Smooth muscle cell of the brain vasculature (primary cell): ENCODE data around the gene KCNB1.
"Not testable (repeated sequence)": the region's sequence is repeated elsewhere in the genome, so short reads cannot be mapped to it uniquely, and the experiment has no call there.

Experiments used
- DNase-seq: peaks from one replicate; pipeline ENCODE4 v3.0.0-alpha.2; 2012; ENCODE audit warnings: low read depth, low spot score

KCNB1 gene

DNA sequence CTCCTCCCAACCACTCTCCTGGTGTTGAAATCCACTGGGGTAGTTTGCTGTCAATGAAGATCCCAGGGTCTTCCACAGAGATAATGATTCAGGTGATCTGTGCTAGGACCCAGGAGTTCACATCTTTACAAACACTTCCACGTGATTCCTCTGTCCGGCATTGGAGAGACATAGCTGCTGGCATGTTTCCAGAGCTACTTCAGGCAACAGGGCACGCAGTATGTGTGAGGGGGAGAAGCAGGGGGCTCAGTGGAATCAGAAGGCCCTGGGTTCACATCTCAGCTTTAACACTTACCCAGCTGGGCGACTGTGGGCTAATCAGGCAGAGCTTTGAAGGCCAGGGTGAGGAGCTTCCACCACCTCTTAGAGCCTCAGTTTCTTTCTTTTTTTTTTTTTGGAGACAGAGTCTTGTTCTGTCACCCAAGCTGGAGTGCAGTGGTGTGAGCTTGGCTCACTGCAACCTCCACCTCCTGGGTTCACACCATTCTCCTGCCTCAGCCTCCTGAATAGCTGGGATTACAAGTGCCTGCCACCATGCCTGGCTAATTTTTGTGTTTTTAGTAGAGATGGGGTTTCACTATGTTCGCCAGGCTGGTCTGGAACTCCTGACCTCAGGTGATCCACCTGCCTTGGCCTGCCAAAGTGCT, 72.4 kb downstream of the KCNB1 start:
- DNase-seq = not testable (repeated sequence)

DNA sequence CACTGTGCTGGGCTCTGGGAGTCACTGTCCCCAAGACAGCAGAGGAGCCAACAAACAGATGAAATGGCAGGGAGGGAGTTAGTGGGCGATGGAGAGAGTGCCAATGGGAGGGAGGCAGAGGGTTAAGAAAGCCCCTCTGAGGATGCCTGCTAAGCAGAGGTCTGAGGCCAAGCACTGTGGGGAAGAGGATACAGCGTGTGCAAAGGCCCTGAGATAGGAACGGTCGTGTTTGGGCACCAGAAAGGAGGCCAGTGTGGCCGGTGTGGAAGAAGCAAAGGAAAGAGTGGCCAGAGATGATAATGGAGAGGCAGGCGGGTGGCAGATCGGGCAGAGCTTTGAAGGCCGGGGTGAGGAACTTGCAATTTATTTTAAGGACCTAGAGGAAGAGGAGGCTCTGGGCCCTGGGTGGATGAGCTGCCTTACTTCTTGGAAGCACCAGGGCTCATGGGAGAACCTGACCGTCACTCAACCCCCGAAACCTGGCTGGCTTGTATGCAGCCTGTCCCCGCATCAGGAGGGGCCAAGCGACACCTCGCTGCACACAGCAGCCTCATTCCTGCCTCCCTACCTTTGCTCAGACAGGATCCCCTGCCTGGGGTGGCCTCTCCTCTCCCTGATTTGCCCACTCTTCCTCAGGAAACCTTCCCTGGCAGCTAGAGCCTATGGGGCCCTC, 73.0 kb downstream of the KCNB1 start:
- DNase-seq = no peak

DNA sequence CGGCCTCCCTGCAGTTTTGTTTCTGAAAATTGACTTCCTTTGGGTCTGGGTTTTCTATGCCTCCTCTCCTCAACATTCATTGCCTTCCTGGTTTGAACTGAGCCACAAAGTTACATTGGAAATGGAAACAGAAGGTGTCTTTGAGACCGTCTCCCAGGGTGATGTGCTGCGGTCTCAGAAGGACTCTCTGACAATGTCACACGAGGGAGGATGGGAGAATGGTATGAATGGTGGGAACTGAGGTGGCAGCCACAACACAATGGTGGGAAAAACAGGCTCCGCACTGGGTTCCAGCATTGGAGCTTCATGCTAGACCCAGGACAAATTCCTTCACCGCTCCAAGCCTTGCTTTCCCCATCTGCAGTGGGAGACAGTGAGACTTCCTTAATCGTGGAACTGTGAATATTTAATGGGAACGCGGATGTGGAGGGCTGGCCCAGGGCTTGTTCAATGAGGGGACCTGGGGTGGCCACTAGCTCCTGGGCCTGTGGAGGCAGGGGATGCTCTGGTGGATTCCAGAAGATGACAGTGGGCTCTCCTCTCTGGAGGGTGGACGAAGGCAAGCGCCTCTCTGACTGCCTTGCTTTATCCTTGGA, 73.9 kb downstream of the KCNB1 start:
- DNase-seq = no peak

- DNase-seq = no peak
Observed at GRCh38 chr20:49406666-49407065, 75.8 kb downstream of the KCNB1 start.

DNA sequence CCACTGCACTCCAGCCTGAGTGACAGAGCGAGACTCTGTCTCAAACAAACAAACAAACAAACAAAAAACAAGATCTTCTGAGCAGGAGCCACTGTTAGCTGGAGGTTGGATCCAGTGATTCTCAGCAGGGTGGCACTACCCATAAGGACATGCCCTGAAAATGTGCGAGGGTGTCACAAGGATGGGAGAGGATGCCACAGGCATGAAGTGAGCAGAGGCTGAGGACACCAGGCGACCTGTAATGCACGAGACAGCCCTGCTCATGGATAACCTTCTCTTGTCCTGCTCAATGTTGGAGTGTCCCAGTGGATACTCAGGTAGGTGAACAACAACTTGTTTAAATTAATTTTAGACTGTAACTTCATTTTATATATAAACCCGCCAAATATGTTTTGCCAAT, 76.8 kb downstream of the KCNB1 start:
- no peak for DNase-seq

DNA sequence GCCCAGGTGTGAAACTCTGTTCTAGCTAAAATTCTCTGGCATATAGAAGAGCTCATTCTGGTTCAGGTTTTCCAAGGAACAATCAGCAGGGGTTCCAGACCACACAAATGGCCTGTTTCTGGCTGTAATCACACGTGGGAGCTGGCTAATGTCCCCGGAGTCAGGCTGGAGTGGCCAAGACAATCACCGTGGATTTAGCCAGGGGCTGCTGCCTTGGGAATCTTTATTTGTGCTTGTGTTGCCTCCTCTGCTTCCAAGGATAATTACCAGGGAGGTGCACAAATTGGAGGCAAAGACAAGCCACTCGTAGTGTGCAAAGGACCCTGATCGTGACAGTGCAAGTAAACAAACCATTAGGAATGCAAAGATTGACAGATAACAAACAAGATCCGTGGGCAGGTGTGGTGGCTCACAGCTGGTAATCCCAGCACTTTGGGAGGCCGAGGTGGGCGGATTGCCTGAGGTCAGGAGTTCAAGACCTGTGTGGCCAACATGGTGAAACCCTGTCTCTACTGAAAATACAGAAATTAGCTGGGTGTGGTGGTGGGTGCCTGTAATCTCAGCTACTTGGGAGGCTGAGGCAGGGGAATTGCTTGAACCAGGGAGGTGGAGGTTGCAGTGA, 77.3 kb downstream of the KCNB1 start:
- no peak for DNase-seq

DNA sequence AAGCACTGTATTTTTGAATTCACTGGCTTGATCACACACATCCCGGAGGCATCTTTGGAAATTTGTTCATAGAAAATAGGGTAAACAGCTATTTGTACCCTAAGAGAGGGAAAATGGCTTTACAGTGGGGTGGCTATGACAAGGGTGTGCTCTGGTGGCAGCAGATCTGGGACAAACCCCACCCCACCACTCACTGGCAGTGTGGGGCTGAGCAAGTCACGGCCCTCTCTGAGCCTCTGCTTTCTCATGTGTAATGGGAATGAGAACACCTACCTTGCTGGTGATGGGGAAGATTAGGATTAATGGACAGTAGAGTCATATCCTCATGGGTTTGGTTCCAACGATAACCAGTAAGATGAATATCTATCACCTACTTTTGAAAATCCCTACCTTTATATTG, 78.0 kb downstream of the KCNB1 start:
- DNase-seq = no peak

DNA sequence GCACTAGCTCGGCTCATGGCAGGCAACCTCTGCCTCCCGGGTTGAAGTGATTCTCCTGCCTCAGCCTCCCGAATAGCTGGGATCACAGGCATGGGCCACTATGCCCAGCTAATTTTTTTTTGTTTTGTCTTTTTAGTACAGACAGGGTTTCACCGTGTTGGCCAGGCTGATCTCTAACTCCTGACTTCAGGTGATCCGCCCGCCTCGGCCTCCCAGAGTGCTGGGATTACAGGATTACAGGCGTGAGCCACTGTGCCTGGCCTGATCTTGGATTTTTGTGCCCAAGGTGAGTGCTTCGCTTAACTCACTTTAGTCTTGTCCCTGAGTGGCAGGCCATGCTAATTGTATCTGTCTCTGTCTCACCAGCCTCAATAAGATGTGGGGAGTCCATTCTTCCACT, 78.6 kb downstream of the KCNB1 start:
- DNase-seq = no peak

DNA sequence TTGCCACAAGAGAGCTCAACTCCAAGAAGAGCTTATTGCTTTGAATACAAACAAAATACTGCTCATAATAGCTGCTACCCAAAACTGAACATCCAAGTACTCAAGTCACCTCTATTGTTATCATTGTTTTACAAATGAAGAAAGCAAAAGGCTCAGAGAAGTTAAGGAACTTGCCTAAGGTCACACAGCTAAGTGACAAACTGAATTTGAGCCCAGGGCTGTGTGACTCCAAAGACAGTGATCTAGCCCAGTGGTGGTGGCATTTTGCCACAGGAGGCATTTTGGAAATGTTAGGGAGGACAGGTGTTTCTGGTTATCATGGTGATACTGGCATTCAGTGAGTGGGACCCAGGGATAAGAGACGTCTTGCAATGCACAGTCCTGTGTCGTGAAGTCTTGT, 79.5 kb downstream of the KCNB1 start:
- DNase-seq = no peak

- DNase-seq = peak; percentile 81
Observed at GRCh38 chr20:49400904-49401303, 81.6 kb downstream of the KCNB1 start.

GRCh38 chr20:49400410-49400809, 82.1 kb downstream of the KCNB1 start:
- no peak for DNase-seq

DNA sequence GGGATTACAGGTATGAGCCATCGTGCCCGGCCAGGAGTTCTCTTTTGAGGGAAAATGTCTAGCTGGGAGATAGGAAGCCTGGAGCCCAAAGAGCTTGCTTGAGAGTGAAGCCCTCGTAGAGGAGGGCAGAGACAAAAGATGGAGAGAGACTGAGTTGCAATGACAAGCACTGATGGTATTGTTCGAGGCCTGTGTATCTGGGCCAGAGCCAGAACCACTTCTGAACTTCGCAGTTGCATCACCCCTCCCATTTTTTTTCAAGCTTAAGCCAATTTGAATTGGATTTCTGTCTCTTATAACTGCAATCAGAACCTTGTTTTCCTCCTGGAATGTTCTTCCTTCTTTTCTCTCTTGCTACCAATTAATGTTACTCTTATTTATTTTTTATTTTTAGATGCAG, 83.1 kb downstream of the KCNB1 start:
- no peak for DNase-seq

DNA sequence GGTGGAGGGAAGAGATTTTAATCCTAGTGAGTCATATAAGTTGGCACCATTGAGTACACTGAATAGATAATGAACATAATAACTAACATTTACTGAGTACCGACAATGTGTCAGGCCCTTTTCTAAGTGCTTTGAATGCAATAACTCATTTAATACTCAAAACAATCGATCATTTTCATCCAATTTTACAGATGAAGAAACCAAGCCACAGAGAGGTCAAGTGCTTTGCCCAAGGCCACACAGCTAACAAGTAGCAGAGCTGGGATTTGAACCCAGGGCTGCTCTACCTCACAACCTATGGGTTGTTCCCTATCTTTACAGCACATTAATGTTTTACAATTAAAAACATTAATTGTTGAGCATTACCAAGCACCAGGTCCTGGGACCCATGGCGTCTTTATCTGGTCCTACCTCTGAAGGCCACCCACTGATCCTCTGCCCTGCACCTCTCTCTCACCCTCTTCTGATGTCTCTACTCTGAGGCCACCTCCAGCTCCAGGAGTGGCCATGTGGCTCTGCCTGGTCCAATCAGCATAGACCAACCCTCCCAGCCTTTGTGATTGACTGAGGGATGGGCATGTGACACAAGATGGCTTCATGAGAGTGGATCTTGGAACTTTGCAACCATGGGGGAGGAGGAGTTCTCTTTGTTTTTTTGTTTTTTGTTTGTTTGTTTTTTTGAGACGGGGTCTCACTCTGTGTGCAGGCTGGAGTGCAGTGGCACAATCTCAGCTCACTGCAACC, 83.9 kb downstream of the KCNB1 start:
- no peak for DNase-seq

GRCh38 chr20:49397525-49397924, 84.9 kb downstream of the KCNB1 start:
- no peak for DNase-seq

DNA sequence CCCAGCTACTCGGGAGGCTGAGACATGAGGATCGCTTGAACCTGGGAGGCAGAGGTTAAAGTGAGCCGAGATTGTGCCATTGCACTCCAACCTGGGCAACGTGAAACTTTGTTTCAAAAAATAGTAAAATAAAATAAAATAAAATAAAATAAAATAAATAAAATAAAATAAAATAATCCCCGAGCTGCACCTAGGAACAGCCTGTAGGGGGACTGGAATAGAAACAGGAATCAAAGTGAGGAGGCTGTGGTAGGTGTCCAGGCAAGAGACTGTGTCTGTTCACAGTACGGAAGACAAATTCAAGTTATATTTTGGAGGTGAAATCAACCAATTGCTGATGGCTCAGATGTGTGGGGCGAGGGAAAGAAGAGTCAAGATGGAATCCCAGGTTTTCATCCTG, 86.2 kb downstream of the KCNB1 start:
- DNase-seq = no peak

- no peak for DNase-seq
Observed at GRCh38 chr20:49395659-49396058, 86.8 kb downstream of the KCNB1 start.

GRCh38 chr20:49395183-49395582, 87.3 kb downstream of the KCNB1 start:
- no peak for DNase-seq

DNA sequence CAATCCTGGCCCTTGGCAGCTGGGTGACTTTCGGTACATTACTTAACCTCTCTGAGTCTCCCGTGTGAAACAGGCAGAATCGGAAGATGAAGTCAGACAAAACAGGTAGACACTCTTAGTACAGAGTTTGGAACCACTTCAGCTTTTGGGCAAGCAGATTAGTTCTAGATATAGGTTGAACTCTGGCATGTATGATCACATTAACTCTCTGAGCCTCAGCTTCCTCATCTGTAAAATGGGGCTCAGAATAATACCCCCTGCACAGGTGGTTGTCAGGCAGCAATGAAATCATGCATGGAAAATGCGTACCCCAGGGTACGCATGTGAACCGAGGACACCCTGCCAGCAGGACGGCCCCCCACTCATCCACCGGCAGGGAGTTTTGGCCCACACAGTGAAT, 87.7 kb downstream of the KCNB1 start:
- DNase-seq = no peak

DNA sequence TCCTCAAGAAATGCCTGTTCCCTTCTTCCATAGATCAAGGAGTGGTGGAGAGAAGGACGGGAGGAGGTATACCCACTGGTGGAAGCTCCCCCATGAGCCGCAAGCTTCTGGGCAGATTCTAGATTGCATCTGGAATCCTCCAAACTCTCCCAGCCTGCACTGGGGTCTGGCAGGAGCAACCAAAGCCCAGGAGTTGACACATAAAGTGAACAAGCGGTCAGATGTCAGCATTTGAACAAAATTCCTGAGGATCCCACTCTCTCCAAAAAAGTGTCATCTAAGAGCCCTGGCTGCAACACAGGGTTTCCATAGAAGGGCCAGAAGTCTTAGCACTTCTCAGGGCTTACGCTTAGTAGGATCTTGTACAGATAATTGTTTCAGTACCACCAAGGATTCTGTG, 88.2 kb downstream of the KCNB1 start:
- no peak for DNase-seq

- no peak for DNase-seq
Observed at GRCh38 chr20:49393803-49394202, 88.7 kb downstream of the KCNB1 start.

DNA sequence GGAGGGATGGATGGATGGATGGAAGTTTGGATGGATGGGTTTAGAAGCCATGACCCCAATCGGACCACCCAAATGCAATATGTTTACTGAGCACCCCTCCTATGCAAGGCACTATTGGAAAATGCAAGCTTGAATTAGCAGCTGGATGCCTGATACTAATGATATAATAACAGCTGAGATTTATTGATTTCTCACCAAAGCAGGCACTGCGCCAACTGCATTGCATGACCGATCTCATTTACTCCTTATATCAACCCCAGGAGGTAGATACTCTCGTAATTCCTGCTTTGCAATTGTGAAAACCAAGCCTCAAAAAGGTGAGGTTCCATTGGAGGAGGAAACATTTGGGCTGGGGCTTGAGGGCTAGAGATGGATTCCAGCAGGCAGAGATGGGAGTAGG, 89.7 kb downstream of the KCNB1 start:
- DNase-seq = no peak
